ENCODE results near the gene RPS6KA2. TPM values are rescaled to one million over a fixed set of nuclear protein-coding genes. Genes with fewer than 3 reads are reported as not detected.
"Not testable (repeated sequence)": the region's sequence is repeated elsewhere in the genome, so short reads cannot be mapped to it uniquely, and the experiment has no call there.

The RPS6KA2 gene
- total RNA-seq, 1 donor from 2014 or later: 33.7 TPM

- H3K36me3 Mint-ChIP-seq (ENCODE audit: low read depth): no peaks in the 10 kb centered on the region
- no peaks in the 10 kb centered on the region for H3K27me3 Mint-ChIP-seq (ENCODE audit: low read depth)
- H3K4me3 Mint-ChIP-seq: no peak overlapping the region
- H3K27ac Mint-ChIP-seq (ENCODE audit: unreplicated experiment): no peak overlapping the region
- H3K9me3 Mint-ChIP-seq: no peaks in the 10 kb centered on the region
- peaks cover 9% of the 10 kb centered on the region for H3K4me1 Mint-ChIP-seq
- no peak for TF ChIP-seq CTCF (conservative IDR thresholded peaks at IDR 0.05)
- no peak for DNase-seq (ENCODE audit: low read depth, low spot score)
Measured at GRCh38 chr6:166388290-166389004, 238.6 kb downstream of the RPS6KA2 start.

GRCh38 chr6:166387642-166388289 lies 239.3 kb downstream of the RPS6KA2 start:
- no peak overlapping the region for H3K27ac Mint-ChIP-seq (ENCODE audit: unreplicated experiment)
- H3K9me3 Mint-ChIP-seq: no peaks in the 10 kb centered on the region
- H3K27me3 Mint-ChIP-seq (ENCODE audit: low read depth): no peaks in the 10 kb centered on the region
- no peak for DNase-seq (ENCODE audit: low read depth, low spot score)
- H3K4me1 Mint-ChIP-seq: peaks cover 9% of the 10 kb centered on the region
- H3K4me3 Mint-ChIP-seq: no peak overlapping the region
- no peak for TF ChIP-seq CTCF (conservative IDR thresholded peaks at IDR 0.05)
- H3K36me3 Mint-ChIP-seq (ENCODE audit: low read depth): no peaks in the 10 kb centered on the region

GRCh38 chr6:166387098-166387497 lies 240.0 kb downstream of the RPS6KA2 start:
- H3K4me3 Mint-ChIP-seq; H3K9me3 Mint-ChIP-seq; DNase-seq (ENCODE audit: low read depth, low spot score); H3K4me1 Mint-ChIP-seq; H3K36me3 Mint-ChIP-seq (ENCODE audit: low read depth); H3K27ac Mint-ChIP-seq (ENCODE audit: unreplicated experiment); H3K27me3 Mint-ChIP-seq (ENCODE audit: low read depth): not testable (repeated sequence)

DNA sequence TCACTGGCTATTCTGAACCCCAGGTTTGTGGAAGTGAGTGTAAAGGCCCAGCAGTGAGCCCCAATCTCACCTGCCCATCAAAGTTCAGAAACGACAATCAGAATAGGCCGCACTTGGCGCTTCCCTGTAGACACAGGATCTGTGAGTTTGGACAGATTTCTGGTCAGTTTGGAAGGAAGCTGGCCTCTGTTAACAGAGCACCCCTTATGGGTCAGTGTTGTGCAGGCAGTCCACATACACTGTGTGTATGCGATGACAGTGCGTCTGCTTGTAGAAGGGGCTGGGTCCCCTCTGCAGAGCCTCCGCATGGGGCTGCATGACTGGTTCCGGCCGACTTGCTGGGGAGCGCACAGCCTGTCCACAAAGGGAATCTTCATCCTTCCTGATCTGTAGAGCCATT lies 240.9 kb downstream of the RPS6KA2 start:
- Mint-ChIP-seq H3K9me3 (no peaks in the 10 kb centered on the region), H3K4me3 (no peak overlapping the region), H3K4me1 (peaks cover 16% of the 10 kb centered on the region), H3K27ac (ENCODE audit: unreplicated experiment) (no peak overlapping the region), H3K27me3 (ENCODE audit: low read depth) (no peaks in the 10 kb centered on the region), H3K36me3 (ENCODE audit: low read depth) (no peaks in the 10 kb centered on the region)
- no peak for TF ChIP-seq CTCF (conservative IDR thresholded peaks at IDR 0.05)
- no peak for DNase-seq (ENCODE audit: low read depth, low spot score)

GRCh38 chr6:166383802-166384363 lies 243.2 kb downstream of the RPS6KA2 start:
- not testable (repeated sequence) for DNase-seq (ENCODE audit: low read depth, low spot score); H3K9me3 Mint-ChIP-seq; H3K27me3 Mint-ChIP-seq (ENCODE audit: low read depth); H3K36me3 Mint-ChIP-seq (ENCODE audit: low read depth)
- Mint-ChIP-seq H3K4me3 (peak overlapping the region; percentile 88), H3K4me1 (peaks cover 17% of the 10 kb centered on the region), H3K27ac (ENCODE audit: unreplicated experiment) (peak overlapping the region; percentile 78)
- TF ChIP-seq CTCF (conservative IDR thresholded peaks at IDR 0.05): peak; percentile 58

Measured in neural crest cell (in vitro differentiated cells).